ENCODE results near the gene ZFP36L1.

Gene ZFP36L1

DNA sequence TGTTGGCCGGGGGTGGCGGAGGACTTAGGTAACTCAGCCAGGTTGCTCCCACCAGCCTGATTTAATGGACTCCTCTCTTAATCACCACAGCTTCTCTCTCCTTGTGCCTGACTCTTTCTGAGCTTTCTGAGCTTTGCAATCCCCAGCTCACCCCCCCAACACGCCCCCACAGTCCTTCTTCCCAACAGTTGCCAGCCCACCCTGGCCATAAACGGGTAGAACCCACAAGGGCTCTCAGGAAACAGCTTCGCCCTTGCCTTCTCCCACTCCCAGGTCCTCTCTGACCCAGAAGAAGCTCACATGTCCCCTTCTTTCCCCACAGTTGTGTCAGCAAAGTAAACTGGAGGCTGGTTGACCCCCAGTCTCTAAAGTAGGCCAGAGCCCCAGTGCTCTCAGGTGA lies 32.9 kb downstream of the ZFP36L1 start:
- no peak for DNase-seq

DNA sequence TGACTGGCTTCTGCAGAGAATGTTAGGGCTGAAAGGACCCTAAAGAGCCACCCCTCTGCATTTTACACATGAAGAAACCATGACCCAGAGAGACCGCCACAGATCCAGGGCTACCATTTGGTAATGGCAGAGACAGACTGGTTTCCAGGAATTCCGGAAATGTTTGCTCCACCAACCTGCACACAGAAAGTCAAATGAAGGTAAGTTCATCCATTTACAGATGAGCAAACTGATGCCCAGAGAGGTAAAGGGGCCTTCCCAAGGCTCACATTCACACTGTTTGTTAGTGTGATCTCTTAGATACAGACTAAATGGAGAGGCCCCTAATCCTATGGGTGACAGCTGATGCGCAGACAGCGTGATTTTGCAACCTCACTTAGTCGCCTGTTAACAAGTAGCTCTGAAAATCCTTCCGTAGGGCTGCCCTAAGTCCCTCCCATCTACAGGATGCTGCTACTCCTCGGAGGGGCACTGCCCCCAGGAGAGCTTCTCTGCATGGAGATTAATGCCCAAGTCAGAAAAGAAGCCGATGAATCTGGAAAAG lies 33.8 kb downstream of the ZFP36L1 start:
- no peak for DNase-seq

DNA sequence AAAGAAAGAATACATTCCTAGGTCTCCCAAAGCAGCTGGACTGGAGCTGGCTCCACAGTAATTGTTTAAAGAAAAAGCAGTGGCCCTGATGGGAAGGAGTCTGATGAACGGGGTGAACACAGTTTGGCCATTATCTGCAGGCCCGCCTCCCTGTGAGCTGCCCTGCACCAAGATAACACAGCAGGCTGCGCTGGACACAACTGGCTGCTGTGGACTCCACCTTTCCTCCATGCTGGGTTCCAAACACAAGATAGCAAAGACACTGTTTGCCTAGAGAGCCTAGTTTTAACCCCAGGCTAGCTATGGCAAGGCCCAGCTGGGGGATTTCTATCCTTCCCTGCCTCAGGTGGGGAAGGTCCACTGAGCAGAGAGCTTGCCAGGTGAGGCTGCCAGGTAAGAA lies 34.6 kb downstream of the ZFP36L1 start:
- no peak for DNase-seq

DNA sequence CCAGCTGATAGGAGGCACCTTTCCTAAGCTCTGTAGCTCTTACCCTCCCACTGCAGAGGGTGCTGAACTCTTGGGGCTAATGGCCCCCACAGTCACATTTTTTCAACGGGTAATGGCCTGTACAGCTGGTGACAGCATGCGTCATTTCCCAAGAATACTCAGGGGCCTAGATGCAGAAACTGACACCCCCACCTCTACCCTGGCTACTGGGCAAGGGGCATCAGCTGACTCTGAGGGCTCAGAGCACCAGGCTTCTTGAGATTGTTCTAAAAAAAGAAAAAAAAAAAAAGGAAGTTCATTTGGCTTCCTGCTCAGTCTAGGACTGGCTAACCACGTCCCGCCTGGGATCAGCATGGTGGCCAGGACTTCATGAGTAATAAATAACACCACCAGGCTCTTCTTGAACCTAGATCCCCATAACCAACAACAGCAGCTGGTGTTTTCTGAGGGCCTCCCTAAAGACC lies 35.2 kb downstream of the ZFP36L1 start:
- no peak for DNase-seq

DNA sequence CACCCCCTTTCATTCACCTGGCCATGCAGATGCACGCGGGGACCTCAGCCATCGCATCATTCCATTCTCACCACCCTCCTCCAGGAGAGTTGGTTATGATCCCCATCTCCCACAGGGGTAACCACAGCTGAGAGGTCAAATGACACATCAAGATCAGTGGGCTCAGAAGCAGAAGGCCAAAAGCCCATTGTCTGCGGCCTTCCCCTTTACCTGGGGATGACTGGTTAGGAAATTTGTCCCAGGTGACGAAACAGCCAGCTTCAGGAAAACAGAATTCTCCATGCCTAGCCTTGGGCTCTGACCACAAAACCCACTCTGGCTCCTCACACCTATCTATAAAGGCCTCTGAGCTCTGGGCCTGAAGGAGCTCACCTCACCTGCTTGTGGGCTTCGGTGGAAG lies 36.1 kb downstream of the ZFP36L1 start:
- no peak for DNase-seq

DNA sequence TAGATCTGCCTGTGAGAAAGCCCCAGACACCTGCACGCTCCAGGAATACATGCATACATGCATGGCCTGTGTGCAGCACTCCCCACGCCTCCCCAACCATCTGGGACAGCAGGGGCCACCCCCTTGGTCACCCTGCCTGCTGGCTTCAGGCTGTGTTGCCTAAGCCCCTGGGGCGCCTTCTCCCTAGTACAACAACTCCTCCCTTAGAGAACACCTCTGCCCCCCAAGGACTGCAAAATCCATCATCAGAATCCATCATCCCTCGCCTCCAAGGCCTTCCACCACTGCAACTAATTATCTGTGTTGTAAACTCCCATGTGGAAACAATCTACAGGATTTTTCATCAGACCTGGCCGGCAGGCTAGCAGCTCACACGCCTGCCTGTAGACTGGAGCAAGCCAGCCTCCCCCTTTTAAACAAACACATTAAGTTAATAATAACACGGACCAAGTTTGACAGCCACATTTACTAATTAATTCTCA lies 36.8 kb downstream of the ZFP36L1 start:
- DNase-seq, result no peak

DNA sequence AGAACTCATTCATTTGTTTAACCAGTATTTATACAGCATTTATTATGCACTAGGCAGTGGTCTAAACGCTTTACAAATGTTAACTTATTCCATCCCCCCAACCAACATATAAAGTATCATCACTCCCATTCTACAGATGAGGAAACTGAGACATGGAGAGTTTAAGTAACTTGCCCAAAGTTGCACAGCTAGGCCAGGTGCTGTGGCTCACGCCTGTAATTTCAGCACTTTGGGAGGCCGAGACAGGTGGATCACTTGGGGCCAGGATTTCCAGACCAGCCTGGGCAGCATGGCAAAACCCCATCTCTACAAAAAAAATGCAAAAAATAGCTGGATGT lies 37.9 kb downstream of the ZFP36L1 start:
- no peak for DNase-seq

DNA sequence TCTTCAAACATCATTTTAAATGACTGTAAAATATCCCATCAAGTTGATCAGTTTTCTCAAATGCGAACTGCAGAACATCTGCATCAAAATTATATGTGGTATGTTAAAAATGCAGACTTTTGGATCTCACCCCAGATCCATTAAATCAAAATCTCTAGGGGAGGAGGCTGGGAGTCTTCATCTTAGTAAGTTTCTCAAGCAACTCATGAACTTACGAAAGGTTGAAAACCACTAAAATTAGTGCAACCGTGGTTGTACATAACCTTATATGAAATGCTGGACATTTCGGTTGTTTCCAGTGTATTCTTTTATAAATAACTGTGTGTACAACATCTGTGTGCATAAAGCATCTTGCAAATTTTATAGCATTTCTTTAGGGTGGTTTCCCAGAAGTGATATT lies 39.2 kb downstream of the ZFP36L1 start:
- DNase-seq, result no peak

DNA sequence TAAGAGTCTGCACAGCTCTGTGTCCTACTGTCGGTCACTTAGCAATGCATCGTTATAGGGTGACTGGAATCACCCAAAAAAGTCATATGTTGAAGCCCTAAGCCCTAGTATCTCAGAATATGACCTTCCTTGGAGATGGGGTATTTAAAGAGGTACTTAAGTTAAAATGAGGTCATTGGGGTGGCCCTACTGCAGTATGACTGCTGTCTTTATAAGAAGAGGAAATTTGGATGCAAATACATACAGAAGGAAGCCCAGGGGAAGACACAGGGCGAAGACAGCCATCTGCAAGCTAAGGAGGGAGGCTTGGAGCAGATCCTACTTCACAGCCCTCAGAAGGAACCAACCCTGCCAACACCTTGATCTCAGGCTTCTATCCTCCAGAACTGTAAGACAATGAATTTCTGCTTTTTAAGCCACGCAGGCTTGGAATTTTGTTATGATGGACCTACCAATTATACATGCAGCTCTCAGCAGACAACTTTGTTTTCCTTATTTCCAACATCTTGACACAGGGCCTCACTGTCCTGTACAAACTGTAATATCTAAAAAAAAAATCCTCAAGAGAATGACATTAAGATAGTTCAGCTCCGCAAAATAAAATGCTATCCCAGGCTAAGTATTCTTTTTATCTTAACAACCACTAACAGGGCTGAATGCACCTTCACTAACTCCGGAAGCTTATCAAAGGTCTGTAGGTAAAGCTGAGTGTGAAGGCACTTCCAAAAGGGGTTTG lies 40.4 kb downstream of the ZFP36L1 start:
- DNase-seq, result no peak

DNA sequence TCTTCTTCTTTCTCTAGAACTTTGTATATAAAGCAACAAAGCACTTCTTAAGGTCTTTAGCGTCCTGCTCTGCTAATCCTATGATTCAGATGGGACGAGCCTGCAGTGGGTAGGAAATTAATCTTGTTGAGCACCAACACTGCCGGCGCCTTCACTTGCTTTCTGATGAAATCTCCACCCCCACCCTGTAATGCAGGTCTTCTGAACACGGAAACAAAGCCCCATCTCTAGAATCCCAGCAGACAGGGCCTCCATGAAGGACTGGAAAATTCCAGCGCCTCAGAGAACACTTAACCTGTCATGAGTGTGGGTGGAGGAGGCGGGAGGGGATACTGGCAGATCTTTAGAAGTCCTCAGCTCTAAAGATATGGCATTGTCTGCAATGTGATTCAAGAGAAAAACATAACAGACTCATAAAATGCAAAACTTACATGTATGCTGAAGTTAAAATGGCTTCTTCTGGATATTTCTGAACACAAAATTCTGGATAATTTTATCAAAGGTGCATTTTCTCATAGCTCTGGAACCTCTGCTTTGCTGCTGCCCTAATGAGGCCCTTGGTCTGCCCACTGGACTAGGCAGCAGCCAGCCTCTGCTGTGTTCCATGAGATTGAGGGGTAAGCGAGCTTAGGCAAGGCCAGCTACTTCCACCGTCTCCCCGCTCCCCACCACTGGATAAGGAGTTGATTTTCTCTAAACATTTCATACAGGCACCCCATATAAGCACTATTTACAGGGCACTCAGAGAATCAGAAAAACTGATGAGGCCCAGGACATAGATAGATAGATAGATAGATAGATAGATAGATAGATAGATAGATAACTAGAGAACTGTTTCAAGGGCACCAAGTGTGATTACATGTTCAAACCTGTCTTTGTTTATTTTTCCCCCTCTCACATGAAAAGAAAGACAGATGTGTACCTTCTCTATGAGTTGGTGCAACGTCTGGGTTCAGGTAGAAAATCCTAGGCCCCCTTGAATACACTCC lies 43.1 kb downstream of the ZFP36L1 start:
- no peak for DNase-seq

DNA sequence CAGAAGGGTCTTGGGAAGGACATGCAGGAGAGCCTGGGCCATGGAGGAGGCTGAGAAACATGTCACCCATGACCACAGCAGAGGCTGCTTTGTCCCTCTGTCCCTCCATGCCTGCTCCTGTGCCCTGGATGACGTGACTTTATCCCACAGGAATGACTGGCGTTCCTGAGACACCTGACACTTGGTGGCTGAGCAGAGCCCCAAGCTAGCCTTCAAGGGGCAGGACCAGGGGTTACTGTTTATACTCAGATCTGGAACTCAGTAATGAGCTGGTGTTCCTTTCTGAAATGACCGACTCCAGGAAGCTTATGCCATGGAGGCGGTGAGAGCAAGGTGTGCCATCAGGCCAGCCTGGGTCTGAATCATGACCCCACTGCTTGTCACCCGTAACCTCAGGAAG lies 44.2 kb downstream of the ZFP36L1 start:
- no peak for DNase-seq

DNA sequence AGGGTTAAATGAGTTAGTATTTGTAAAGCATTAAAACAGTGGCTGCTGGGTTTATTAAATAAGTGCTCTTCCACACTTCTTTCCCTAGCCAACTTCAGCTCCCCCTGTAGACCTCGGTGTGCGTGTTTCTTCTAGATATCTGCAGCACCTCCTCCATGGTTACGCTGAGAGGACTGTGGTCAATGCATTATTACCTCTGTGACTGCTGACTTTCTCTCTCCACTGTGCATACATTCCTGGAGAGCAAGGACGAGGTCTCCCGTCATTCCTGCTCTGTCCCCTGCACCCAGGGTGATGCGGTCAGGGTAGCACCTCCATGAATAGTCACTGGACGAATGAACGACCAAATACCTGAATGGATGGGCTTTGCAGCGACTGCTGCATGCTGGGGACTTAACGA lies 44.6 kb downstream of the ZFP36L1 start:
- DNase-seq, result no peak

DNA sequence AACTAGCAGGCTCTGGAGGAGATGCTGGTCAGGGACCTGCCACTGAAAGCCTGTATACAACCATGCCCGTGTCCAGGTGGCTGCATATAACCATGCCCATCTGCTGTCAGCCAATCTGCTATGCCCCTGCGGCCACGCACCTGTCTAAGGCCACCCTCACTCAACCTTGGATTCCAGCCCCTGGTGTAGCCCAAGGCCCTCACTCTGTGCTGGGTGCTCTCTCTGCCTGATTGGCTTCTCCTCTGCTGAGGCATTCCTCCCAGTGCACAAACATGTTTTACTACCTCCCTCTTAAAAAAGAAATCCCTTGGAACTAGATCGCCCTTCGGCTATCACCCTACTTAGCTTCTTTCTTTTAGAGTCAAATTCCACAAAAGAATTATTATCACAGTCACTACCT lies 45.5 kb downstream of the ZFP36L1 start:
- DNase-seq, result no peak

DNA sequence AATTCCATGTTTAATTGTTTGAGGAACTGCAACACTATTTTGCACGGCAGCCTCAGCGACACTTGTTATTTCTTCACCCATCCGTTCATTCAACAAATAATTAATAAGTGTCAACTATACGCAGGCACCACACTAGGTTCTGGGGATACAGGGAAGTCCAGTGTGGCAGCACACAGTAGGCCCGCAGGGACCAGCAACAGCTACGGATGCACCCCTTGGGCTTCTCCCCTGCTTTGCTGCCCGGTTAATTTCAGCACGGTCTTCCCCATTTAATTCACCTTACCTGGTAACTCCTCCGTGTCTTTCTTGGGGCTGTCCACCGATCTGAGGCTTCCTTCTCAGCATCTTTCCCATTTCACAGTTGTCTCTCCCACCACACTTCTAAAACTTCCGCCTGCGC lies 48.3 kb downstream of the ZFP36L1 start:
- no peak for DNase-seq

DNA sequence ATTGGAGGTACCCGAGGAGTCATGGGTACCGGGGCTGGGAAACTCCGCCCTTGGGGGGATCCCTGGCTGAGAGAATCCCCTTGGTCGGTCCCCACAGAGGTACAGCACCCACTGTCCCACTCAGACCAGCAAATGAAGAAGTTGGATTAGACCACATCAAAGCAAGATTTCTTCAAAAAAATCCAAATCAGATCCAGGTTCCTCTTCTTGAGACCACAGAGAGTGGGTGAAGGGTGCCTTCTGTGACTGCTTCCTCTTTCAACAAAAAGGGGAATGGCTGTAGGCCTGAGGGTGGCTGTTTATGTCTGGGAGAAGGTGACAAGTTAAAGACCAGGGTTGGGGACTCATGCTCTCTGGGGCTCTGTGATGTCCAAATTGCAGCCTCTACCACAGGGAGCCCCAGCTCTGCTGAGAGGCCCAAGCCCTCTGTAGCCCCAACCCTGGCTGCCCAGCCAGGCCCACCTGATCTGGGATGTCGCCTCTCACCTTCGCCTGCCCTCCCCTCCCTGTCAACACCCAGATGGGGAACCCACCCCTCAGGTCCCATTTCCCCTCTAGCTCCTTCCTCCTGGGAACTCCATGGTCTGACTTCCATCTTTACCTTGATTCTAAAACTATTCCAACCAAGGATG lies 50.9 kb downstream of the ZFP36L1 start:
- DNase-seq, result no peak

DNA sequence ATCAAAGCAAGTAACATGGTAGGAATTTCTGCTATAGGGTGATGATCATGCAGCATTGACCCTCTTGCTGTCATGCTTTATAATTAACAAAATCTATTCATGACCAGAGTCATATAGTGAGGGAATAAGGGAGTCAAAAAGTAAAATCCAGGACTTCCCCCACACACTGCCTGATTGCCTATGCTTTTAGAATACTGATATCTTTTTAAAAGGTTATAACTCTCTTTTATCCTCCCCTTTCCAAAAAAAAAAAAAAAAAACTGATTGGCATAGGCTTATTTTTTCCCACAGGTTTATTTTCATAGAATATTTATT lies 51.4 kb downstream of the ZFP36L1 start:
- no peak for DNase-seq

DNA sequence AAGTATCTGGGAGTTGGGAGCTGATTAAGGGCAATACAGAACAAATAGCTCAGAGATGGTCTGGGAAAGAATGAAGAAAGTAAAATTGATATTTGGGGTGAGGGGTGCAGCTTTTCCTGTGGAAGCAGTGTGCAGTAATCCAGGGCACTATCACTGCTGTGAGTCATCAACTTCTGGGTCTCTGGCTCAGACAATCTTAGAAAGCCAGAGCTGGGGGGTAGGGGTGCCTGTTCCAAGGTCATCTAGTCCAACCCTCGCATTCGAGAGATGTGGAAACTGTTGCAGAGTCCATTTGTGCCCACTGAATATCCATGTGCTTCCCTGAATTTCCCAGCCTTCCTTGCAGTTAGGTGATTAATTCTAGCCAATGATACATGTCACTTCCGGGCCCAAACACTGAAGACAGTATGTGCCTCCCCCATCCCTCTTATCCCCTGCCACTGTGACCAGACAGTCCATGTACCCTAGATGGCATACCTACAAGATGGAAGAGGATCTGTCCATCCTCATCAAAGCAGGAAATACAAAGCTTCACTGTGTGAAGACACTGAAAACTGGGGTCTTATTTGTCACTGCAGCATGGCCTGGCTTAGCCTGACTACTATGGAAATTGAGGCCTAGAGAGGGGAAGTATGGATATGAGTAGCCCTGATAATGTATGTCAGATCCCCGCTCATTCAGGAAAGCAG lies 51.9 kb downstream of the ZFP36L1 start:
- no peak for DNase-seq

DNA sequence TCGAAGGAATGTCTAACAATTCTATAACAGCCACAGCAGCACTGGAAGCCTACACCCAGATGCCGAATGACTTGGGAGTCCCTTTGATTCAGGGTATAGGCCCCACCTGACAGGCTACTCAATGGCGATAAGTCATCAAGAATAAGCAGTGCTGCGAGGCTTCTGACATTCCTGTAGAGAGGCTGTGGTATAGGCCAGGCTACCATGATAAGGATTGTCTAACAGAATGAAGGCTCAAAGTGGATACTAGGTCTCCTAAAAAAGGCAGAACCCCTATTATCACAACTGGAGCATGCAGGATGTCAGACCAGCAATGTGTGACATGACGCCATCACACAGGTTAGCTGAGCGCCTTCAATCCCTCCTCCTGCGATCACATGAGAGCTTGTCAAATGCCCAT lies 53.2 kb downstream of the ZFP36L1 start:
- no peak for DNase-seq

DNA sequence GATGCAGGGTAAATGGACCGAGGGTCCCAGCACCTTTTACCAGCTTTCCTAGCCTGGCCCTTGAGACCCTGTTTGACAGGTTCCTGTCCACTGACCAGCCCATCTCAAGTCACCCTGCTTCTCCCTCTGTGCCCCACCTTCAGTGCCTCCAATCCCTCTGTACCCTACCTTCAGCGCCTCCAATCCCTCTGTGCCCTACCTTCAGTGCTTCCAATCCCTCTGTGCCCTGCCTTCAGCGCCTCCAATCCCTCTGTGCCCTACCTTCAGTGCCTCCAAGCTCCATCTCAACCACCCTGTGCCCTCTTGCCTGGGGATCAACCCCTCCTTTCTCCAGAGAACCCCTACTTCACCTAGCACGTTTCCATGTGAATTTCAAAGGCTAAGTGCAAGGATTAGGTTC lies 54.3 kb downstream of the ZFP36L1 start:
- DNase-seq, result no peak
